Stimulated activated naive CD8-positive, alpha-beta T cell treated with anti-CD3 and anti-CD28 coated beads, Interleukin-15, amount 100 ng/mL, for 72 hours (primary cell): ENCODE measurements around the gene DPF3.

Experiments used
- ATAC-seq: fragments of 150-1000 bp; cut with Tn5 transposase; 2 replicates; pipeline ENCODE4 v1.10.0; 2021; ENCODE audit warnings: mild to moderate bottlenecking, moderate library complexity
- DNase-seq, 2 donors: peaks; one replicate each; pipeline ENCODE4 v3.0.0; 2021 to 2022
- H3K27ac Mint-ChIP-seq, 2 donors: one replicate each; pipeline ENCODE4 v1.8.0; 2022; ENCODE audit warnings: mild to moderate bottlenecking in 2 of 2, mixed read lengths in 2 of 2, moderate library complexity in 2 of 2
- H3K27me3 Mint-ChIP-seq: one replicate; pipeline ENCODE4 v1.8.0; 2022; ENCODE audit warnings: mixed read lengths
- H3K4me1 Mint-ChIP-seq: one replicate; pipeline ENCODE4 v1.8.0; 2022; ENCODE audit warnings: mild to moderate bottlenecking, mixed read lengths
- H3K4me3 Mint-ChIP-seq, 2 donors: one replicate each; pipeline ENCODE4 v1.8.0; 2022; ENCODE audit warnings: mild to moderate bottlenecking in 2 of 2, mixed read lengths in 2 of 2, moderate library complexity in 1 of 2
- H3K9me3 Mint-ChIP-seq, 2 donors: one replicate each; pipeline ENCODE4 v1.8.0; 2022; ENCODE audit warnings: mixed read lengths in 2 of 2

DPF3 gene

DNA sequence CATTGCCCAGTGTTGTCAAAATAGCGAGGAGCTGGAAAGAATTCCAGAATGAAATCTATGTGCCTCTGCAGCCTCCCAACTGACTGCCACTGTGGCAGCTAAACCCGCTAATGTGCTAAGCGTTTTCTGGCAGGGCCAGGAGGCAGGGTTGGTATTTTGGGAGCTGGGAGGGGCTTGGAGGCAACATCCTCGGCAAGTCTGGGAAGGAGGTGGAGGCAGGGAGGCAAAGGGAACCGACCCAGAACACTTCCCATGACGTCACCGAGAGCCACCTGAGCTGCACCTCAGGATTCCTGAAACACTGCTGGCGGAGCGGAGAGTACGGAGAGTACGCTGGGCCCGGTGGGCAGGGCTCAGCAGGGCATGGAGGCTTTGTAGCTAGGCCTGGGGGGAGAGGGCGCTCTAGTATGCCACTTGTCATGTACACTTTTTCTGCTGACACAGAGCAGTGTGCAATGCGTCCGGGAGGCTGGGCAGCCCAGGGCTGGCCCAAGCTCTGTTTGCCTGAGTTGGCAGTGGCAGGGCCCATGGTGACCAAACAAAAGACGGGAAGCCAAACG lies 81.5 kb downstream of the DPF3 start:
- Mint-ChIP-seq H3K4me1 (peaks cover 59% of the 10 kb centered on the region), H3K9me3 (peaks cover 0 to 16% of the 10 kb centered on the region in 2 donors), H3K27ac (no peak overlapping the region), H3K4me3 (no peak overlapping the region), H3K27me3 (no peaks in the 10 kb centered on the region)
- DNase-seq: no peak
- no peak for ATAC-seq

DNA sequence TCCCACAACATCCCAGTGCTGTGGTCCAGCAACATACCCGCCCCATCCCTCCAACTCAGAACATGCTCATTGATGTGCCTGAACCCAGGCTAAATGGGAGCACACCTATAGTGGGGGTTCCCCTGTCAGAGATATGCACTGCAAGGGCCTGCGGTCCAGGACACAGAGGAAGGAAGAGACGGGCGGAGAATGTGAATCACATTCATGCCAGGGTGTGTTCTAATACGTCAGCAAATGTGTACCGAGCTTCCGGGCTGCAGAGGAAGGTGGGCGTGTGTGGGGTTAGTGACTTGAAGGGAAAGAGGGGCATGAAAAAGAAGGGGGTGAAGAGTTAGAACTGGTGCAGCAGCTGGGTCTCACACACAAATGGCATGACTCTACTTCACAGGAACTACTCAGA lies 83.7 kb downstream of the DPF3 start:
- peak; percentile 65 to 75 for DNase-seq
- no peaks in the 10 kb centered on the region for H3K27me3 Mint-ChIP-seq
- peak; percentile 98 for ATAC-seq

DNA sequence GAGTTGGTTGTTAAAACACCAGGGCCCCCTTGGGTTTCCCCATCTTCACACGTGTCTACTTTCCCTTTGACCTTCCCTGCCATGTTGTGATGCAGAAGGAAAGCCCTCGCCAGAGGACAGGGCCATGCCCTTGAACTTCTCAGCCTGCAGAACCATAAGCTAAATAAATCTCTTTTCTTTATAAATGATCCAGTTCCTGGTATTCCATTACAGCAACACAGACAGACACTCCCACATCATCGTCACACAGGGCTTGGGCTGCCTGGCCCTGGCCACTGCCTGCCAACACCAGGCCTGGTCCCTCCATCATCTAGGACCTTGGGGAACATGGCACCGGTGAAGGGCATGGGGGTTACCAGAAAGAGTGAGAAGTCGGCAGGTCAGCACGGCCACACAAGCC lies 84.8 kb downstream of the DPF3 start:
- H3K4me1 Mint-ChIP-seq: peaks cover 43% of the 10 kb centered on the region
- ATAC-seq: no peak
- no peaks in the 10 kb centered on the region for H3K27me3 Mint-ChIP-seq
- H3K4me3 Mint-ChIP-seq: peak overlapping the region in 1 of 2 donors; percentile 13
- H3K27ac Mint-ChIP-seq: peak overlapping the region; percentile 36 to 43
- DNase-seq: no peak
- H3K9me3 Mint-ChIP-seq: peaks cover 0 to 16% of the 10 kb centered on the region in 2 donors

More for the DNA sequence above, 83.7 kb downstream of the DPF3 start:
- H3K4me3 Mint-ChIP-seq: peak overlapping the region; percentile 53 to 68
- peaks cover 0 to 16% of the 10 kb centered on the region in 2 donors for H3K9me3 Mint-ChIP-seq
- peaks cover 43% of the 10 kb centered on the region for H3K4me1 Mint-ChIP-seq
- H3K27ac Mint-ChIP-seq: peak overlapping the region; percentile 54 to 91

DNA sequence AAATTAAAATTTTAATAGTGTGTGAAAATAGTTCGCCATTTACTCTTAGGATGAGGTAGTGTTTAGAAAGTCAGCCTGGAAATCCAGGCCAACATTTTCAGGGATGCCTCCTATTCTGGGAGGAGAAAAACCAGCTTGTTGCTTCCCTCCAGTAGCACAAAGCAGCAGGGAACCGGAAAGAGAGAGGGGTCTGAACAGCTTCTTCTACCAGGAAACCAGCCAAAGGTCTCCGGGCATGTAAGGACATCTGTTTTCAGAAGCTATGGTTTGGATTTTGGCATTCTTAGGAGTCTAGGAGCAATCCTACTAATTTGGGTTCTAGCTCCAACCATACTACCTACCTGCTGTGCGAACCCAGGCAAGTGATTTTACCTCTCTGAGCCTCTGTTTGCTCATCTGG lies 85.3 kb downstream of the DPF3 start:
- Mint-ChIP-seq H3K4me1 (peaks cover 42% of the 10 kb centered on the region), H3K27ac (no peak overlapping the region), H3K27me3 (no peaks in the 10 kb centered on the region), H3K9me3 (peaks cover 0 to 16% of the 10 kb centered on the region in 2 donors), H3K4me3 (no peak overlapping the region)
- no peak for ATAC-seq
- no peak for DNase-seq

DNA sequence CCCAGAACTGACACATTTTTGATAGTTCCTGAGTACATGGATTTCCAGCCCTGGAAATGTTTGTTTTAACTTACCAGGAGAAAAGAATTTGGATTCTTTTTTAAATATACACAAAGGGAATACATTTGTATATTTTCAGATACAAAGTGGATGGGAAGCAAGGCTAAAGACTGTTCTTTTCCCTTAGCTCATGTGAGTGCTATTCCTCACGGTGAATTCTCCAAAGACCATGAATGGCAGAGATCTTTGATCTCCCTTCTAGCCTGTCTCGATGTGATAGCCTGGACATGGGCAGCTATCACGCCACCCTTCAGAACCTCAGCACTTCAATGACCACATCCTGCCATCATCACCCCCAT lies 91.3 kb downstream of the DPF3 start:
- Mint-ChIP-seq H3K9me3 (peaks cover 0 to 5% of the 10 kb centered on the region in 2 donors), H3K27ac (peak overlapping the region in 1 of 2 donors; percentile 57), H3K4me1 (peaks cover 17% of the 10 kb centered on the region), H3K4me3 (no peak overlapping the region), H3K27me3 (no peaks in the 10 kb centered on the region)
- ATAC-seq: no peak
- no peak for DNase-seq

DNA sequence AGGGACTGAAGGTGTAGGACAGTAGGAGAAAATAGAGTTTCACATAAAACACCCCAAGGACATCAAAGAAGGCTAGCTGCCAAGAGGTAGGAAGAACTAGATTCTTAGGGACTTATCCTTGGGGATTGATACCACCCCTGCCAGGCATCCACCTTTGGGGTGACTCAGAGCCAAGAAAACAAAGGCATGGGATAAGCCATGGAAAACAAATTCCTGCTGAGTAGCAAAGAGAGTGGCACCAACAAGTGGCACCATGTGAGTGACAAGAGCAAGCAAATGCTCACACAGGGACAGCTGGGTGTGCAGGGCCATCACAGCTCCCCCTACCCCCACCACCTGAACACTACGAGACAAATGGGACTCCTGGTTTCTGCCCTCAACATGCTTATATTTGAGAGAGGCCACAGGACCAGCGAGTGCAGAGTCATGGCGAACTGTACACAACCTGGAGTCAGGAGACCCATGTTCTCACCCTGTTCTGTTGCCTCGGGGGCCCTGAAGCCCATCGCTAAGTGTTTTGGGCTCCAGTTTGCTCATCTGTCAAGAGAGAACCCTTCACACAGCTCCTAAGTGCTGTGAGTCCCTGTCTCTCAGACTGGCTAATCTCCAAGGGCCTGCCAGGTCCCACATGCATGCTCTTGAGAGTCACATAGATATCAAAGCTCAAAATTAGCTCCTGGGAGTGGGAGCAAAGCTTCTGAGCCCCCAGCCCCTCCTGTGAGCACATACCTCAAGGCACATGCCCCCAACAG lies 91.9 kb downstream of the DPF3 start:
- H3K27ac Mint-ChIP-seq: peak overlapping the region in 1 of 2 donors; percentile 64
- H3K27me3 Mint-ChIP-seq: no peaks in the 10 kb centered on the region
- ATAC-seq (no peak), DNase-seq (no peak)
- peaks cover 17% of the 10 kb centered on the region for H3K4me1 Mint-ChIP-seq
- no peak overlapping the region for H3K4me3 Mint-ChIP-seq
- H3K9me3 Mint-ChIP-seq: peaks cover 0 to 5% of the 10 kb centered on the region in 2 donors

DNA sequence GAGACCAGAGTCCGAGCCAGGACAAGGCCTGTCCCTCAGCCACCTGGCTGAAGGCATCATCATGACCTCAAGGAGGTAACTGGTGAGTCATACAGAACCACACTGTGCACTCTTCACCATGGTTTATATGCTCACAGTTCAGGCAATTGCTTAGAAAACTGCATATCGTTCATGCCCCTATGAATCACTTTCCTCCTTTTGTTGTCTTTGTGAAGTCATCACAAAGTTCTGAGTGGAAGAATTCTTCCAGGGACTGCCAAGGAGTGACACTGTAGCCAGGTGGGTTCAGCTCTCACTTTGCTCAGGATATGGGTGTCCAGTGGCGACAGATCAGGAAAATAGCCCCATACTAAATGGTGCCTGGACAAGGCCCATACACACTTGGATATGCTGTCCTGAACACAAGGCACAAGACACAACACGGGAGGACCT lies 92.5 kb downstream of the DPF3 start:
- peak overlapping the region in 1 of 2 donors; percentile 64 for H3K27ac Mint-ChIP-seq
- H3K9me3 Mint-ChIP-seq: peaks cover 0 to 5% of the 10 kb centered on the region in 2 donors
- peaks cover 17% of the 10 kb centered on the region for H3K4me1 Mint-ChIP-seq
- ATAC-seq: peak; percentile 97
- DNase-seq: peak in 1 of 2 donors; percentile 18
- H3K27me3 Mint-ChIP-seq: no peaks in the 10 kb centered on the region
- no peak overlapping the region for H3K4me3 Mint-ChIP-seq

DNA sequence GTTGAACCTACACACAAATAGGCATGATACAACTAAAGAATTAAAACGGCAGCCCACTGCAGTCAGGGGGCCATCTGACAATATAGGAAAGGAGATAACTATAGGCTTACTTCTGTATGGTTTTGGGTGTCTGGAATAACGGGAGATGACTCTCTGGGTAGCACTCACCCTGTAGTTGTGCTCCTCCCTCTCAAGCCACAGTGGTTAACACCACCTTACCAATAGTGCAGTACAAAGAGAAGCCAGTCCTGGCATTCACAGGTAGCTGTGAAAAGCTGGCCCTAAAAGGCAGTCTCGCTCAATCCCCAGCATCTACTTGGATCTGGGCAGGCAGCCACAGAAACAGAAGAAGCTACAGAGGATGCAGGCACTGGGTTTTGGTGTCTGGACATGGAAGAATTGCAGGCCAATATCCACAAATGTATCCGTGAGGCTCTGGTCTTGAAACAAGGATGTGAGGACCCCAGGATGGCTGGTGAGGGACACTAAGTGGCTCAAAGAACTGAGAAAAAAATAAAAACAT lies 93.0 kb downstream of the DPF3 start:
- peak; percentile 57 for ATAC-seq
- H3K27ac Mint-ChIP-seq: peak overlapping the region in 1 of 2 donors; percentile 20
- peaks cover 17% of the 10 kb centered on the region for H3K4me1 Mint-ChIP-seq

DNA sequence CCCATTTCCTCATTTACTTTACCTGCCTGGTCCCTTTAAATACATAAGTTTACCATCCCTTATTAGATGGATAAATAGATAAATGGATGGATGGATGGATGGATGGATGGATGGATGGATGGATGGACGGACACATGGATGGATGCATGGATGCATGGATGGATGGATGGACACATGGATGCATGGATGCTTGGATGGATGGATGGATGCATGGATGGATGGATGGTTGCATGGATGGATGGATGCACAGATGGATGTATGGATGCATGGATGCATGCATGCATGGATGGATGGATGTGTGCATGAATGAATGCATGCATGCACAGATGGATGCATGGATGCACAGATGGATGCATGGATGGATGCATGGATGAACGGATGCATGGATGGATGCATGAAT lies 93.6 kb downstream of the DPF3 start:
- DNase-seq: no peak
- no peak overlapping the region for H3K4me3 Mint-ChIP-seq
- peak overlapping the region in 1 of 2 donors; percentile 4 for H3K27ac Mint-ChIP-seq
- no peaks in the 10 kb centered on the region for H3K27me3 Mint-ChIP-seq
- H3K9me3 Mint-ChIP-seq: peaks cover 0 to 5% of the 10 kb centered on the region in 2 donors
- H3K4me1 Mint-ChIP-seq: peaks cover 17% of the 10 kb centered on the region
- no peak for ATAC-seq

More for the DNA sequence above, 93.0 kb downstream of the DPF3 start:
- DNase-seq: no peak
- no peaks in the 10 kb centered on the region for H3K27me3 Mint-ChIP-seq
- H3K9me3 Mint-ChIP-seq: peaks cover 0 to 5% of the 10 kb centered on the region in 2 donors
- H3K4me3 Mint-ChIP-seq: no peak overlapping the region

DNA sequence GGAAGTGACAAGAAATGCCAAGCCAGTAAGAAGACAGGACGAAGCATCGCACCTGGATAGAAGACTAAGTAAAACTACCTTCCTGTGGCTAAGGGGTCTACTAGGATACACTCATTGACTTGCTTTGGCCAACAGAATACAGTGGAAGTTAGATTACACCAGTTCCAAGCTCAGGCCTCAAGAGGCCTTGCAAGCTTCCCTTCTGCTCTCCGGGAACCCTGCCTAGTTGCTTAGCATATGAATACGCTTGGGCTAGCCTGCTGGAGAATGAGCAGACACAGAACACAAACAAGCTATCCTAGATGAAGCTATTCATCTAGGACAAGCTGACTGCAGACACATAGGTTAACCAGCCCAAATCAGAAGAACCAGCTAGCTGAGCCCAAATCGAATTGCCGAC lies 97.0 kb downstream of the DPF3 start:
- Mint-ChIP-seq H3K4me1 (peaks cover 23% of the 10 kb centered on the region), H3K4me3 (no peak overlapping the region), H3K9me3 (peaks cover 0 to 5% of the 10 kb centered on the region in 2 donors), H3K27ac (no peak overlapping the region), H3K27me3 (no peaks in the 10 kb centered on the region)
- ATAC-seq (no peak), DNase-seq (no peak)

DNA sequence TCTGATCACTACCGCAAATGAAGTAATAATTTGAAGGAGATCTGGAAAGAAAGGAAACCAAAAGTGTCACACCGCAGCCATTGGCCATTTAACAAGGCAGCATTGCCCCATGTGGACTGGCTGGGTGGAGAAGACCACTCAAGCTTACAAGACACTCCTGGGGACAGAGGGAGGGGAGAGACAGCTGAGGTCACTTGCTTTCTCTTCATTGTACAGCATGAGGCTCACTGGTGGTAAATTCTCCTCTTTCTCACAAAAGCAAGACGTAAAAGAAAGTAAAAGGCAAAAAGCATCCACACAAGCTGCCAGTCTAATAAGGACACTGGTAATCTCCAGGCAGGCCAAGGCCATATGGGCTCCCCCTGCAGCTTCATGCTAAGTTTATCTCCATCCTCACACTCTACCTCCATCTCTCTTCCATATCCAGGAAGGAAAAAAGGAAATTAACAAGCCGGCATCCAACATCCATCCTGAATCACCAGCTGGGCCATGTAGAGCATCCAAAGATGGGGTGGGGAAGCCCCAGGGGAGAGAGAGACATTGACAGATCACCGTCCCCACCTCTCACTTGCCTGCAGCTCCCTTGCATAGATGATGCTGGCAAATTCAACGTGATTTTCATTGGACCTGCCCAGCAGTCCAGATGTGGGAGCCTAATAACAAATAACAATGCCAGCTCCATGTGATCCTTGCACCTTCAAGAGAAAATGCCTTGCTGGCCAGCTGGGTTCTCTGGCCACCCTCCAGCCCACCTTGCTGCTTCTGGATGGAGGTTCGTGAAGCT lies 100.6 kb downstream of the DPF3 start:
- H3K27me3 Mint-ChIP-seq: no peaks in the 10 kb centered on the region
- H3K4me1 Mint-ChIP-seq: peaks cover 26% of the 10 kb centered on the region
- H3K27ac Mint-ChIP-seq: no peak overlapping the region
- H3K9me3 Mint-ChIP-seq: no peaks in the 10 kb centered on the region
- no peak for DNase-seq
- no peak for ATAC-seq
- H3K4me3 Mint-ChIP-seq: no peak overlapping the region

DNA sequence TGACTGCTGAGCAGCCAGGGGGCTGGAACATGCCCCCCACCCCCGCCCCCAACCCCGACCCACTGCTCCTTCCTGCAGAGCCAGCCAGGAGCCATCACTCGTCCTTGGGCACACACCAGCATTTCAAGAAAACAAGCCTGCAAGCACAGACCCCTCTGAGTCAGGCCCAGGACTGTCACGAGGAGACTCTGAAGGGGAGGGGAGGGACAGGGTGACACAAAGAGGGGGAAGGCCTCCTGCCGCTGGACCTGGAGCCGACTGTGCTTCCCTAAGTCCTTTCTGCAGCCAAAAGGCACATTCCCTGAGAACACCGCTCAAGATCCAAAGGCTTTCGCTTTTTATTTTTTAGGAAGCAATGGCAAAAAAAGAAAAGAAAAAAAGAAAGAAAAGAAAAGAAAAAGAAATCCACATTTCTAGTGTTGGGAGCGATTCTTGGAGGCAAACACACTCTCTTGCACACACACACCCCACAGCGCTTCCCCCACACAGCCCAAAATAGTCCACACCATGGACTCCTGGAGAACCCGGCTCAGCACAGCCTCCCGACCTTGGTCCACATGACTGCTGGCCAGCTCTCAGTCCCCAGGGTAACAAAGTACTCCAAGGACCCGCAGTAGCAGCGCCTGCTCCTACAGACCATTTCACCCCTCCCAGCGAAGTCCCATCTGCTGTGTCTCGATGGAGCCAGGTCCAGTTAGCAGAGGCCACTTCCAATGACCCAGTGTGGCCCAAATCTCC lies 101.7 kb downstream of the DPF3 start:
- H3K27me3 Mint-ChIP-seq: no peaks in the 10 kb centered on the region

DNA sequence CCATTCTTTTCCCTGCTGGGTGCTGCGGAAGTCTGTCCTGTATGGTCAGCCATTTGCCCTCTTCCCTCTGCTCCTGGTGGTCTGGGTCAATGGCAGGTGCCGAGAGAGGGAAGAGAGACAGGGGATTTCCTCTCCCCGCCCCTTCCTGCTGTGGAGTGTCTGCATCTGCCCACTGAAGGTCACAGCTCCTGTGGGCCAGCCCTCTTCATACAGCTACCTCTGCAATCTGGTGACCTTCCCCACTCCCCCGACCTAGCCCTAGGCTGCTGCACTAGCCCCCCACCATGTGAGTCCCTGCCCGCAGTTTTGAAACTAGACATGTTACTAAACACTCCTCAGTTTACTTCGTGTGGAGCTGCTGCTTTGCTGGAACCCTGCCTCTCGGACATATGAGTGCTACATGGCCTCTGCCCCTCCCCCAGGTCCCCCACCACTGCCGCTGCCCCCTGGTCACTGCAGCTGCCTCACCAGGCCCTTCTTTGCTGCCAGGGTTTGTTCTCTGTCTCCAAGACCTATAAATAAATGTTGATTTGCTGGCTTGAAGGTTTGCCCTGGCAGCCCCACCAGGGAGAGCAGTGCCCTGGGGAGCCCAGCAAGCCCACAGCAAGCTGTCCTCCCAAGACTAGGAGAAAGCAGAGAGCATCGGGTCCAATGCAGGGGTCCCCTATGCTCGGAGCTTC lies 102.9 kb downstream of the DPF3 start:
- ATAC-seq (no peak), DNase-seq (no peak)
- H3K4me3 Mint-ChIP-seq: peak overlapping the region in 1 of 2 donors; percentile 56
- H3K27me3 Mint-ChIP-seq: no peaks in the 10 kb centered on the region
- no peaks in the 10 kb centered on the region for H3K9me3 Mint-ChIP-seq
- peaks cover 35% of the 10 kb centered on the region for H3K4me1 Mint-ChIP-seq
- peak overlapping the region; percentile 55 to 83 for H3K27ac Mint-ChIP-seq

More for the DNA sequence above, 101.7 kb downstream of the DPF3 start:
- Mint-ChIP-seq H3K9me3 (no peaks in the 10 kb centered on the region), H3K4me3 (no peak overlapping the region), H3K27ac (peak overlapping the region in 1 of 2 donors; percentile 61), H3K4me1 (peaks cover 35% of the 10 kb centered on the region)
- DNase-seq (no peak), ATAC-seq (no peak)

DNA sequence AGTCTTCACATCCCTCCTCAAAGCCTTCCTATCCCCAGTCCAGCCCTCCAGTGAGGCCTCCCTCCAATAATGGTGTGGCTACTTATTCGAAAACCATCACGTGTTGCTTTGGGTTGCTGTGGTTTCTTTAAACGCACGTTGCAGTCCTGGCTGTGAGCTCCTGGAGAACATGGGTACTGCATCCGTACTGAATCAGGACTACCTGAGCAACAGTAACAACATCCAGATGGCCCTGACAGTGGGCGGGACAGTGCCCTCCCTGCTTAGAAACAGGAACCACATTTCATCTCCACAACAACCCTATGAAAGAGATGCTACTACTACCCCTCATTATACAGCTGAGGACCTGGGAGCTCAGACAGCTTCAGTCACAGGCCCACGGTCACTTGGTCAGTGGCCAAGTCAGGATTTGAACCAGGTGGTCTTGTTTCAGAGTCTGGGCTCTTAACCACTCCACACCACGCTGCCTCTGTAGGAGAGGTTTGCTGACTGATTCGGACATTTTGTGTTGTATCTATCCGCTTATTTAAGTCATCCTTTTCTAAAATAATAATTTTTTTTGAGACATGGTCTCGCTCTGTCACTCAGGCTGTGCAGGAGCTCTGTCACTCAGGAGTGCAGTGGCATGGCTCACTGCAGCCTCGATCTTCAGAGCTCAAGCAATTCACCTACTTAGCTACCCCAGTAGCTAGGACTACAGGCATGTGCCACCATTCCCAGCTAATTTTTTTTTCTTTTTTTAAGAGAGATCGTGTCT lies 104.8 kb downstream of the DPF3 start:
- no peaks in the 10 kb centered on the region for H3K27me3 Mint-ChIP-seq
- no peak for ATAC-seq
- peaks cover 35% of the 10 kb centered on the region for H3K4me1 Mint-ChIP-seq
- H3K4me3 Mint-ChIP-seq: no peak overlapping the region
- no peak for DNase-seq
- H3K9me3 Mint-ChIP-seq: no peaks in the 10 kb centered on the region
- peak overlapping the region in 1 of 2 donors; percentile 77 for H3K27ac Mint-ChIP-seq
